ENCODE measurements around the gene TRAIP.

TRAIP gene

GRCh38 chr3:49813497-49814174 lies 42.7 kb downstream of the TRAIP start, which contains the start of gene UBA7:
Gene UBA7 (minus strand): TSS chr3:49813953. CDS start chr3:49813787, 166 bp downstream.
- DNase-seq: peak; percentile 10

GRCh38 chr3:49812916-49813496 lies 43.4 kb downstream of the TRAIP start:
- no peak for DNase-seq

GRCh38 chr3:49807431-49808114 lies 48.8 kb downstream of the TRAIP start:
- DNase-seq: no peak

- no peak for DNase-seq
Observed at GRCh38 chr3:49806850-49807249, 49.5 kb downstream of the TRAIP start.

- DNase-seq: no peak
Observed at GRCh38 chr3:49805897-49806701, 50.3 kb downstream of the TRAIP start.

- DNase-seq: no peak
Observed at GRCh38 chr3:49805367-49805782, 51.0 kb downstream of the TRAIP start.

- DNase-seq: no peak
Observed at GRCh38 chr3:49804141-49805041, 52.0 kb downstream of the TRAIP start.

- peak; percentile 37 for DNase-seq
Observed at GRCh38 chr3:49803465-49804140, 52.8 kb downstream of the TRAIP start.

- DNase-seq: peak; percentile 84
Observed at GRCh38 chr3:49802719-49803464, 53.5 kb downstream of the TRAIP start, which contains the start of gene INKA1. Gene INKA1 (plus strand): TSS chr3:49803261. CDS start chr3:49803393, 132 bp downstream.

- no peak for DNase-seq
Observed at GRCh38 chr3:49801160-49801559, 55.2 kb downstream of the TRAIP start.

- no peak for DNase-seq
Observed at GRCh38 chr3:49799761-49800160, 56.6 kb downstream of the TRAIP start, which contains the start of gene CDHR4. Gene CDHR4 (minus strand): TSS chr3:49799873. CDS start chr3:49799812, 61 bp downstream.

- DNase-seq: no peak
Observed at GRCh38 chr3:49799105-49799504, 57.3 kb downstream of the TRAIP start.

- no peak for DNase-seq
Observed at GRCh38 chr3:49794926-49795905, 61.1 kb downstream of the TRAIP start.

GRCh38 chr3:49794431-49794830 lies 61.9 kb downstream of the TRAIP start:
- DNase-seq: no peak

- DNase-seq: no peak
Observed at GRCh38 chr3:49793486-49794085, 62.8 kb downstream of the TRAIP start.

- no peak for DNase-seq
Observed at GRCh38 chr3:49792371-49793150, 63.8 kb downstream of the TRAIP start.

GRCh38 chr3:49791571-49791970 lies 64.8 kb downstream of the TRAIP start:
- no peak for DNase-seq
